Sigmoid colon (tissue), 4 donors: Measurements from ENCODE around the gene PPP1R37.

Source experiments
- CTCF ChIP-seq, 4 experiments: fragments of 450-650 bp in 3 of 4; fragments of 200-600 bp in 1 of 4; IDR thresholded peaks; one replicate each; pipeline ENCODE4 v1.5.1; 2016 to 2019; ENCODE audit warnings: antibody characterized with exemption in 4 of 4, mild to moderate bottlenecking in 3 of 4, moderate library complexity in 2 of 4
- POLR2A ChIP-seq, 2 donors: fragments of 450-650 bp; IDR thresholded peaks; one replicate each; pipeline ENCODE4 v1.6.1; 2016; ENCODE audit warnings: antibody characterized with exemption in 2 of 2, mild to moderate bottlenecking in 2 of 2, moderate library complexity in 2 of 2
- POLR2AphosphoS5 ChIP-seq, 4 donors: sonication (generic); formaldehyde crosslinking; IDR thresholded peaks; one replicate each; pipeline ENCODE4 v1.6.1; 2017; ENCODE audit warnings: antibody characterized with exemption in 4 of 4

- no peak for TF ChIP-seq POLR2A (IDR thresholded peaks at IDR 0.05)
- TF ChIP-seq CTCF (IDR thresholded peaks at IDR 0.05) = no peak
- TF ChIP-seq POLR2AphosphoS5 (IDR thresholded peaks at IDR 0.05) = no peak
These were observed 89.8 kb downstream of the PPP1R37 start for GRCh38 chr19:45182758-45183157.
